ENCODE measurements around the gene SLC29A1.

Gene SLC29A1

DNA sequence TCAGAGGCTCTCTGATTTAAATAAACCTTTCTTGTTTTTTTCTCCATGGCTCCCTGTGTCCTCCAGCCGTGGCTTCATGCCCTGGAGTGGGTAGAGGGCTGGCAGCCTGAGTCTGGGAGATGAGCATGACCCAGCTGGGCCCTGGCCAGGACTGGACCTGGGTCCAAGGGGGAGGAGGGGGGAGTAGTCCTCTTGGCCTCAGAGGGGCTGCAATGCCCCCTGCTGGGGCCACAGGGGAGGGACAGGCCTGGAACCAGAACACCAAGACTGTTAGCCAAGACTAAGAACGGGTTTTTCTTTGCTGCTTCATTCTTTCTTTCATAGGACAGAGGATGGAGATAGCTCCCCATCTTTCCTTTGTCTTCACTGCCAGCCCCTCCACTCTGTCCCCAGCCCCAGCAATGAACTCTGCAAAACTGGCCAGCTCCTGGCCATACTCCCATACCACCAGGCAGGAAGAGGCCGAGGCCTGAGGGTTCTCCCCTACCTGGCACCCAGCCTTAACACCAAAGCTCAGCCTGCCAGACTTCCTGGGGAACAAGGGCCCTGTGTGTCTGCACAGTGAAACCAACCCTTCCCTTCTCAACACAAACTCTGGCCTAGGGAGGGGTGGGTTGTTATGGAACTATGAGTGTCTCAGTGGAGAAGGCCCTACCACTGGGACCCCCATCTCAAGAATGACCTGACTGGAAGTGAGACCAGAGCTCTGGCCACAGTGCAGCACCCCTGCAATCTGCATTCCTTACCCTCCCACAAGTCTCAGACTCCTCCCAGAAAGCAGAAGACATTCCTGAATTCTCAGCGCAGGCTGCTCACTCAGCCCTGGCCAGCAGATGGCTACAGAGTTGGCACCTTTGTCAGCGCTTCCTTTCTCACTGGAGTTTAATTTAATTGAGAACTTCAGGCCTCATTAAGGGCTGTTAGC, 11.0 kb downstream of the SLC29A1 start:
- H3K27ac ChIP-seq (replicated peaks) = peak overlapping the region; percentile 84
- no peak overlapping the region for H3K4me3 ChIP-seq (replicated peaks; ENCODE audit: insufficient read depth, low read length)
- TF ChIP-seq SPI1 (IDR thresholded peaks at IDR 0.05; ENCODE audit: borderline replicate concordance, low read depth) (peak; percentile 4; the same call in 1 of the 2 replicates), POLR2AphosphoS5 (IDR thresholded peaks at IDR 0.05; ENCODE audit: low read depth) (no peak), GABPA (IDR thresholded peaks at IDR 0.05; ENCODE audit: low read depth) (no peak)
- TF ChIP-seq, protein P1, sequence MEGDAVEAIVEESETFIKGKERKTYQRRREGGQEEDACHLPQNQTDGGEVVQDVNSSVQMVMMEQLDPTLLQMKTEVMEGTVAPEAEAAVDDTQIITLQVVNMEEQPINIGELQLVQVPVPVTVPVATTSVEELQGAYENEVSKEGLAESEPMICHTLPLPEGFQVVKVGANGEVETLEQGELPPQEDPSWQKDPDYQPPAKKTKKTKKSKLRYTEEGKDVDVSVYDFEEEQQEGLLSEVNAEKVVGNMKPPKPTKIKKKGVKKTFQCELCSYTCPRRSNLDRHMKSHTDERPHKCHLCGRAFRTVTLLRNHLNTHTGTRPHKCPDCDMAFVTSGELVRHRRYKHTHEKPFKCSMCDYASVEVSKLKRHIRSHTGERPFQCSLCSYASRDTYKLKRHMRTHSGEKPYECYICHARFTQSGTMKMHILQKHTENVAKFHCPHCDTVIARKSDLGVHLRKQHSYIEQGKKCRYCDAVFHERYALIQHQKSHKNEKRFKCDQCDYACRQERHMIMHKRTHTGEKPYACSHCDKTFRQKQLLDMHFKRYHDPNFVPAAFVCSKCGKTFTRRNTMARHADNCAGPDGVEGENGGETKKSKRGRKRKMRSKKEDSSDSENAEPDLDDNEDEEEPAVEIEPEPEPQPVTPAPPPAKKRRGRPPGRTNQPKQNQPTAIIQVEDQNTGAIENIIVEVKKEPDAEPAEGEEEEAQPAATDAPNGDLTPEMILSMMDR (IDR thresholded peaks at IDR 0.05; ENCODE audit: insufficient read depth, low read length) = peak; percentile 53
- DNase-seq (ENCODE audit: low read depth in 1 of 2, low spot score in 1 of 2) = peak in 1 of 2 experiments; percentile 51
- H3K27me3 ChIP-seq (ENCODE audit: insufficient read depth, poor library complexity, severe bottlenecking) = no peaks in the 10 kb centered on the region

DNA sequence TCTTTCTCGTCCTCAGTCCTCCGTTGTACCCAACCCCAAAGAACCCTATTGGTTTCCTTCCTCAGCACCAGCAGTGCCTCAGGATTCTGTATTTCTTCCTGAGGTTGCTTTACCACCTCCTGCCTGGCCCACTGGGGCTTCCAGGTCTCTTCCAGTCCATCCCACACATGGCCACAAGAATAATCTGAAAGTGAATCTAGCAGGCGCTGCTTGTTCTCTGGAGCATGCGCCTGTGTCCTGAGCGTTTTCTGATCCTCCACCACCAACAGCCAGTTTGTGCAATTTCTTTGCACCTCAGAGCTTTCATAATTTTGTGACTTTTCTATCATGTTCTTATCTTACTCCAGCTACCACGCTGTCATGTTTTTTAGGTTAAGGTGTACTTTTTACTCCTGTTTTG, 11.9 kb downstream of the SLC29A1 start:
- Histone ChIP-seq H3K4me3 (replicated peaks; ENCODE audit: insufficient read depth, low read length) (no peak overlapping the region), H3K27me3 (ENCODE audit: insufficient read depth, poor library complexity, severe bottlenecking) (no peaks in the 10 kb centered on the region), H3K27ac (replicated peaks) (peak overlapping the region; percentile 84)
- TF ChIP-seq, protein P1 (IDR thresholded peaks at IDR 0.05; ENCODE audit: insufficient read depth, low read length) = no peak
- DNase-seq (ENCODE audit: low read depth in 1 of 2, low spot score in 1 of 2) = no peak

DNA sequence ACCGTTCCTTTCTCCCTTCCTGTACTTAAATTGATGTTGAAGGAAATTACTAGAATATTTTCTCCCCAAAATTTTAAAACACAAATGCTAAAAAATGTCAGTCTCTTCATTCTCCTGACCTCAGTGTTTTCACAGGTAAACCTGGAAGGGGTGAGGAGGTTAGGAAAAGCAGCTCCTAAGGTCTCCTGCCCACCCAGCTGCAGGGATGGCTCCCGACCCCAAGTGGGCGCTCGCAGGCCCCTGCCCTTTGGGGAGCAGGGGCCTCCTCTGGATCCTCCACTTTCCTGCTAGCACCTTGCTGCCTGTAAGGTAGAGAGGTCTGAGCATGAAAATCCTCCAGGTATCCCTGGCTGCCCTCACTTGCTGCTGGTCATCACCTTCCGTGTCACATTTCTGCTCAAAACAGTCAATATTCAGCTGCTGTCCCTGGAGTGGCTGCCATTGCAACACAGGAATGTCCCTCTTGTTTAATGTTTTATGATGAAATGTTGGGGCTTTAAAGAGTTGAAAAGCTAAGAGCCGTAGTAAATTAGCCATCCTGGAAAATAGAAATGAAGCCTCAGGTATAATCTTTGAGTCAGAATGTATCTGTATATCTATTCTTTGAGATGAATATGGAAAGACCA, 12.6 kb downstream of the SLC29A1 start:
- TF ChIP-seq POLR2AphosphoS5 (IDR thresholded peaks at IDR 0.05; ENCODE audit: low read depth) = no peak
- TF ChIP-seq GABPA (IDR thresholded peaks at IDR 0.05; ENCODE audit: low read depth) = no peak
- TF ChIP-seq, protein P2, sequence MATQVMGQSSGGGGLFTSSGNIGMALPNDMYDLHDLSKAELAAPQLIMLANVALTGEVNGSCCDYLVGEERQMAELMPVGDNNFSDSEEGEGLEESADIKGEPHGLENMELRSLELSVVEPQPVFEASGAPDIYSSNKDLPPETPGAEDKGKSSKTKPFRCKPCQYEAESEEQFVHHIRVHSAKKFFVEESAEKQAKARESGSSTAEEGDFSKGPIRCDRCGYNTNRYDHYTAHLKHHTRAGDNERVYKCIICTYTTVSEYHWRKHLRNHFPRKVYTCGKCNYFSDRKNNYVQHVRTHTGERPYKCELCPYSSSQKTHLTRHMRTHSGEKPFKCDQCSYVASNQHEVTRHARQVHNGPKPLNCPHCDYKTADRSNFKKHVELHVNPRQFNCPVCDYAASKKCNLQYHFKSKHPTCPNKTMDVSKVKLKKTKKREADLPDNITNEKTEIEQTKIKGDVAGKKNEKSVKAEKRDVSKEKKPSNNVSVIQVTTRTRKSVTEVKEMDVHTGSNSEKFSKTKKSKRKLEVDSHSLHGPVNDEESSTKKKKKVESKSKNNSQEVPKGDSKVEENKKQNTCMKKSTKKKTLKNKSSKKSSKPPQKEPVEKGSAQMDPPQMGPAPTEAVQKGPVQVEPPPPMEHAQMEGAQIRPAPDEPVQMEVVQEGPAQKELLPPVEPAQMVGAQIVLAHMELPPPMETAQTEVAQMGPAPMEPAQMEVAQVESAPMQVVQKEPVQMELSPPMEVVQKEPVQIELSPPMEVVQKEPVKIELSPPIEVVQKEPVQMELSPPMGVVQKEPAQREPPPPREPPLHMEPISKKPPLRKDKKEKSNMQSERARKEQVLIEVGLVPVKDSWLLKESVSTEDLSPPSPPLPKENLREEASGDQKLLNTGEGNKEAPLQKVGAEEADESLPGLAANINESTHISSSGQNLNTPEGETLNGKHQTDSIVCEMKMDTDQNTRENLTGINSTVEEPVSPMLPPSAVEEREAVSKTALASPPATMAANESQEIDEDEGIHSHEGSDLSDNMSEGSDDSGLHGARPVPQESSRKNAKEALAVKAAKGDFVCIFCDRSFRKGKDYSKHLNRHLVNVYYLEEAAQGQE (IDR thresholded peaks at IDR 0.05; ENCODE audit: insufficient replicate concordance, low read depth) = no peak
- TF ChIP-seq SPI1 (IDR thresholded peaks at IDR 0.05; ENCODE audit: borderline replicate concordance, low read depth) = no peak
- no peak overlapping the region for H3K27ac ChIP-seq (replicated peaks)
- H3K4me3 ChIP-seq (replicated peaks; ENCODE audit: insufficient read depth, low read length) = no peak overlapping the region
- H3K27me3 ChIP-seq (ENCODE audit: insufficient read depth, poor library complexity, severe bottlenecking) = no peaks in the 10 kb centered on the region
- no peak for DNase-seq (ENCODE audit: low read depth in 1 of 2, low spot score in 1 of 2)

DNA sequence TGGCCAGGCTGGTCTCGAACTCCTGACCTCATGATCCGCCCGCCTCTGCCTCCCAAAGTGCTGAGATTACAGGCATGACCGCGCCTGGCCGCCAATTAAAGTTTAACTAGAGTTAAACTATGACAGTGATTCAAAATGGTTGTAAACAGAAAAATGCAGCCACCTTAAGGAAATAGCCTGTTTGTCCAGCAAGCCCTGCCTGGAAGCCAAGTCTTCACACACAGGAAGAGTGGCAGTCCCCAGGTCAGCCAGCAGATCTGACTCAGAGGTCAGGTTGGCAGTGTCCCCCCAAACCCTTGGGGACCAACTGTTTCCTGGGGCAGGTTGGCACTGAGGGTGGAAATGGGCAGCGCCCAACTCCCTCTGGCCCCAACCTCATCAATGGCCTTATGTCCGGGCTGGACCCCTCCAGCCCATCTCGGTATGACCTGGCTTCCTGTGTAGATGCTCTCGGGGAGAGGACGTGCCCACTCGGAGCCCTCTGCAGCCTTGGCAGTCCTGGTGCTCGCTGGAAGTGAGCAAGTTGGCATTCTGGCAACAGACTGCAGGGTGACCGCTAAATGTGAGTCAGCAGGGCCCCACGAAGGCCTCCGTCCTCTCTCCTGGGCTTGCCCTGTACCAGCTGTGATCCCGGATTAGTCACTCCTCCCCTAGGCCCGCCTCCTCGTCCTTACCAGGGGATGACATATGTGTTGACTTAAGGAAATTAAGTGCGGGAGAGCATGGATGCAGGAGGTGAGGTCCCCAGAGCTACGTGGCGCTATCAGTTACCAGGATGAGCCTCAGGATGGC, 13.8 kb downstream of the SLC29A1 start:
- H3K27ac ChIP-seq (replicated peaks) = peak overlapping the region; percentile 60
- H3K27me3 ChIP-seq (ENCODE audit: insufficient read depth, poor library complexity, severe bottlenecking) = no peaks in the 10 kb centered on the region
- TF ChIP-seq POLR2AphosphoS5 (IDR thresholded peaks at IDR 0.05; ENCODE audit: low read depth) (no peak), SPI1 (IDR thresholded peaks at IDR 0.05; ENCODE audit: borderline replicate concordance, low read depth) (no peak), GABPA (IDR thresholded peaks at IDR 0.05; ENCODE audit: low read depth) (no peak)
- TF ChIP-seq, protein P1 (IDR thresholded peaks at IDR 0.05; ENCODE audit: insufficient read depth, low read length) = no peak
- TF ChIP-seq, protein P2 (IDR thresholded peaks at IDR 0.05; ENCODE audit: insufficient replicate concordance, low read depth) = no peak
- peak; percentile 88 to 91 for DNase-seq (ENCODE audit: low read depth in 1 of 2, low spot score in 1 of 2)
- peak overlapping the region; percentile 61 for H3K4me3 ChIP-seq (replicated peaks; ENCODE audit: insufficient read depth, low read length)

Measured in HL-60 (cell line).